ENCODE results near the gene ENOX1. TPM values are rescaled to one million over a fixed set of nuclear protein-coding genes. Genes with fewer than 3 reads are reported as not detected.

Gene ENOX1
- total and polyA plus RNA-seq, 2 donors: 4.0 to 5.7 TPM

- H3K27me3 ChIP-seq (ENCODE audit: control insufficient read depth in 2 of 2, insufficient read depth in 1 of 2, low read length in 1 of 2): no peaks in the 10 kb centered on the region
- H3K27ac ChIP-seq (ENCODE audit: low read depth in 1 of 2, low read length in 1 of 2): no peak overlapping the region
- no peak overlapping the region for H3K4me3 ChIP-seq (ENCODE audit: low read length in 2 of 2)
- 98% methylated on average over 1 of the region's 1 CpG for WGBS
- H3K9me3 ChIP-seq (ENCODE audit: control insufficient read depth in 2 of 2, insufficient read depth in 1 of 2, low read length in 1 of 2): no peaks in the 10 kb centered on the region
- no peaks in the 10 kb centered on the region for H3K4me1 ChIP-seq (ENCODE audit: control insufficient read depth in 2 of 2, insufficient read depth in 2 of 2, low read length in 2 of 2)
- H3K36me3 ChIP-seq (ENCODE audit: control insufficient read depth in 2 of 2, insufficient read depth in 2 of 2, low read length in 1 of 2): no peaks in the 10 kb centered on the region
- DNase-seq (ENCODE audit: low read depth in 6 of 9, low spot score in 9 of 9): no peak
Measured at GRCh38 chr13:43483930-43484329, 302.8 kb downstream of the ENOX1 start.

- Histone ChIP-seq H3K36me3 (ENCODE audit: control insufficient read depth in 2 of 2, insufficient read depth in 2 of 2, low read length in 1 of 2) (no peaks in the 10 kb centered on the region), H3K9me3 (ENCODE audit: control insufficient read depth in 2 of 2, insufficient read depth in 1 of 2, low read length in 1 of 2) (no peaks in the 10 kb centered on the region), H3K4me3 (ENCODE audit: low read length in 2 of 2) (no peak overlapping the region), H3K27me3 (ENCODE audit: control insufficient read depth in 2 of 2, insufficient read depth in 1 of 2, low read length in 1 of 2) (no peaks in the 10 kb centered on the region), H3K27ac (ENCODE audit: low read depth in 1 of 2, low read length in 1 of 2) (no peak overlapping the region), H3K4me1 (ENCODE audit: control insufficient read depth in 2 of 2, insufficient read depth in 2 of 2, low read length in 2 of 2) (no peaks in the 10 kb centered on the region)
- DNase-seq (ENCODE audit: low read depth in 6 of 9, low spot score in 9 of 9): no peak
- 97% methylated on average over 3 of the region's 3 CpGs for WGBS
Measured at GRCh38 chr13:43482641-43483040, 304.1 kb downstream of the ENOX1 start.

GRCh38 chr13:43482026-43482425 lies 304.7 kb downstream of the ENOX1 start:
- H3K9me3 ChIP-seq (ENCODE audit: control insufficient read depth in 2 of 2, insufficient read depth in 1 of 2, low read length in 1 of 2): no peaks in the 10 kb centered on the region
- DNase-seq (ENCODE audit: low read depth in 6 of 9, low spot score in 9 of 9): no peak
- H3K27ac ChIP-seq (ENCODE audit: low read depth in 1 of 2, low read length in 1 of 2): no peak overlapping the region
- H3K36me3 ChIP-seq (ENCODE audit: control insufficient read depth in 2 of 2, insufficient read depth in 2 of 2, low read length in 1 of 2): no peaks in the 10 kb centered on the region
- WGBS: 97% methylated on average over 2 of the region's 2 CpGs
- H3K27me3 ChIP-seq (ENCODE audit: control insufficient read depth in 2 of 2, insufficient read depth in 1 of 2, low read length in 1 of 2): no peaks in the 10 kb centered on the region
- H3K4me3 ChIP-seq (ENCODE audit: low read length in 2 of 2): no peak overlapping the region
- H3K4me1 ChIP-seq (ENCODE audit: control insufficient read depth in 2 of 2, insufficient read depth in 2 of 2, low read length in 2 of 2): no peaks in the 10 kb centered on the region

GRCh38 chr13:43478902-43479301 lies 307.9 kb downstream of the ENOX1 start:
- no peak for DNase-seq (ENCODE audit: low read depth in 6 of 9, low spot score in 9 of 9)
- H3K36me3 ChIP-seq (ENCODE audit: control insufficient read depth in 2 of 2, insufficient read depth in 2 of 2, low read length in 1 of 2): no peaks in the 10 kb centered on the region
- 97% methylated on average over 4 of the region's 4 CpGs for WGBS
- no peaks in the 10 kb centered on the region for H3K27me3 ChIP-seq (ENCODE audit: control insufficient read depth in 2 of 2, insufficient read depth in 1 of 2, low read length in 1 of 2)
- no peaks in the 10 kb centered on the region for H3K4me1 ChIP-seq (ENCODE audit: control insufficient read depth in 2 of 2, insufficient read depth in 2 of 2, low read length in 2 of 2)
- no peak overlapping the region for H3K27ac ChIP-seq (ENCODE audit: low read depth in 1 of 2, low read length in 1 of 2)
- no peak overlapping the region for H3K4me3 ChIP-seq (ENCODE audit: low read length in 2 of 2)
- H3K9me3 ChIP-seq (ENCODE audit: control insufficient read depth in 2 of 2, insufficient read depth in 1 of 2, low read length in 1 of 2): no peaks in the 10 kb centered on the region

GRCh38 chr13:43478211-43478610 lies 308.6 kb downstream of the ENOX1 start:
- no peaks in the 10 kb centered on the region for H3K27me3 ChIP-seq (ENCODE audit: control insufficient read depth in 2 of 2, insufficient read depth in 1 of 2, low read length in 1 of 2)
- DNase-seq (ENCODE audit: low read depth in 6 of 9, low spot score in 9 of 9): no peak
- no peaks in the 10 kb centered on the region for H3K4me1 ChIP-seq (ENCODE audit: control insufficient read depth in 2 of 2, insufficient read depth in 2 of 2, low read length in 2 of 2)
- no peak overlapping the region for H3K4me3 ChIP-seq (ENCODE audit: low read length in 2 of 2)
- 93% methylated on average over 4 of the region's 4 CpGs for WGBS
- no peaks in the 10 kb centered on the region for H3K9me3 ChIP-seq (ENCODE audit: control insufficient read depth in 2 of 2, insufficient read depth in 1 of 2, low read length in 1 of 2)
- no peaks in the 10 kb centered on the region for H3K36me3 ChIP-seq (ENCODE audit: control insufficient read depth in 2 of 2, insufficient read depth in 2 of 2, low read length in 1 of 2)
- H3K27ac ChIP-seq (ENCODE audit: low read depth in 1 of 2, low read length in 1 of 2): no peak overlapping the region

- DNase-seq (ENCODE audit: low read depth in 6 of 9, low spot score in 9 of 9): no peak
- WGBS: 95% methylated on average over 2 of the region's 2 CpGs
- no peak overlapping the region for H3K27ac ChIP-seq (ENCODE audit: low read depth in 1 of 2, low read length in 1 of 2)
- no peaks in the 10 kb centered on the region for H3K4me1 ChIP-seq (ENCODE audit: control insufficient read depth in 2 of 2, insufficient read depth in 2 of 2, low read length in 2 of 2)
- H3K36me3 ChIP-seq (ENCODE audit: control insufficient read depth in 2 of 2, insufficient read depth in 2 of 2, low read length in 1 of 2): no peaks in the 10 kb centered on the region
- no peaks in the 10 kb centered on the region for H3K27me3 ChIP-seq (ENCODE audit: control insufficient read depth in 2 of 2, insufficient read depth in 1 of 2, low read length in 1 of 2)
- H3K4me3 ChIP-seq (ENCODE audit: low read length in 2 of 2): no peak overlapping the region
- no peaks in the 10 kb centered on the region for H3K9me3 ChIP-seq (ENCODE audit: control insufficient read depth in 2 of 2, insufficient read depth in 1 of 2, low read length in 1 of 2)
Measured at GRCh38 chr13:43475140-43475539, 311.6 kb downstream of the ENOX1 start.

GRCh38 chr13:43473437-43473836 lies 313.3 kb downstream of the ENOX1 start:
- Histone ChIP-seq H3K4me1 (ENCODE audit: control insufficient read depth in 2 of 2, insufficient read depth in 2 of 2, low read length in 2 of 2) (no peaks in the 10 kb centered on the region), H3K36me3 (ENCODE audit: control insufficient read depth in 2 of 2, insufficient read depth in 2 of 2, low read length in 1 of 2) (no peaks in the 10 kb centered on the region), H3K4me3 (ENCODE audit: low read length in 2 of 2) (no peak overlapping the region), H3K27ac (ENCODE audit: low read depth in 1 of 2, low read length in 1 of 2) (no peak overlapping the region), H3K27me3 (ENCODE audit: control insufficient read depth in 2 of 2, insufficient read depth in 1 of 2, low read length in 1 of 2) (no peaks in the 10 kb centered on the region), H3K9me3 (ENCODE audit: control insufficient read depth in 2 of 2, insufficient read depth in 1 of 2, low read length in 1 of 2) (no peaks in the 10 kb centered on the region)
- DNase-seq (ENCODE audit: low read depth in 6 of 9, low spot score in 9 of 9): no peak
- 86% methylated on average over 1 of the region's 1 CpG for WGBS

GRCh38 chr13:43472980-43473379 lies 313.8 kb downstream of the ENOX1 start:
- no peak for DNase-seq (ENCODE audit: low read depth in 6 of 9, low spot score in 9 of 9)
- Histone ChIP-seq H3K27me3 (ENCODE audit: control insufficient read depth in 2 of 2, insufficient read depth in 1 of 2, low read length in 1 of 2) (no peaks in the 10 kb centered on the region), H3K4me3 (ENCODE audit: low read length in 2 of 2) (no peak overlapping the region), H3K4me1 (ENCODE audit: control insufficient read depth in 2 of 2, insufficient read depth in 2 of 2, low read length in 2 of 2) (no peaks in the 10 kb centered on the region), H3K27ac (ENCODE audit: low read depth in 1 of 2, low read length in 1 of 2) (no peak overlapping the region), H3K36me3 (ENCODE audit: control insufficient read depth in 2 of 2, insufficient read depth in 2 of 2, low read length in 1 of 2) (no peaks in the 10 kb centered on the region), H3K9me3 (ENCODE audit: control insufficient read depth in 2 of 2, insufficient read depth in 1 of 2, low read length in 1 of 2) (no peaks in the 10 kb centered on the region)
- 92% methylated on average over 1 of the region's 1 CpG for WGBS

- WGBS: 29% methylated on average over 5 of the region's 5 CpGs
- DNase-seq (ENCODE audit: low read depth in 6 of 9, low spot score in 9 of 9): no peak
- H3K27ac ChIP-seq (ENCODE audit: low read depth in 1 of 2, low read length in 1 of 2): no peak overlapping the region
Measured at GRCh38 chr13:43472339-43472738, 314.4 kb downstream of the ENOX1 start.

GRCh38 chr13:43470610-43471009 lies 316.2 kb downstream of the ENOX1 start:
- WGBS: 98% methylated on average over 2 of the region's 2 CpGs
- no peak overlapping the region for H3K27ac ChIP-seq (ENCODE audit: low read depth in 1 of 2, low read length in 1 of 2)
- no peak overlapping the region for H3K4me3 ChIP-seq (ENCODE audit: low read length in 2 of 2)
- no peaks in the 10 kb centered on the region for H3K4me1 ChIP-seq (ENCODE audit: control insufficient read depth in 2 of 2, insufficient read depth in 2 of 2, low read length in 2 of 2)
- H3K36me3 ChIP-seq (ENCODE audit: control insufficient read depth in 2 of 2, insufficient read depth in 2 of 2, low read length in 1 of 2): no peaks in the 10 kb centered on the region
- no peaks in the 10 kb centered on the region for H3K27me3 ChIP-seq (ENCODE audit: control insufficient read depth in 2 of 2, insufficient read depth in 1 of 2, low read length in 1 of 2)
- no peaks in the 10 kb centered on the region for H3K9me3 ChIP-seq (ENCODE audit: control insufficient read depth in 2 of 2, insufficient read depth in 1 of 2, low read length in 1 of 2)
- no peak for DNase-seq (ENCODE audit: low read depth in 6 of 9, low spot score in 9 of 9)

More at GRCh38 chr13:43472339-43472738, 314.4 kb downstream of the ENOX1 start:
- Histone ChIP-seq H3K27me3 (ENCODE audit: control insufficient read depth in 2 of 2, insufficient read depth in 1 of 2, low read length in 1 of 2) (no peaks in the 10 kb centered on the region), H3K4me3 (ENCODE audit: low read length in 2 of 2) (no peak overlapping the region), H3K36me3 (ENCODE audit: control insufficient read depth in 2 of 2, insufficient read depth in 2 of 2, low read length in 1 of 2) (no peaks in the 10 kb centered on the region), H3K9me3 (ENCODE audit: control insufficient read depth in 2 of 2, insufficient read depth in 1 of 2, low read length in 1 of 2) (no peaks in the 10 kb centered on the region), H3K4me1 (ENCODE audit: control insufficient read depth in 2 of 2, insufficient read depth in 2 of 2, low read length in 2 of 2) (no peaks in the 10 kb centered on the region)
